A673 (cell line): ENCODE results near the gene CEP112.

ENCODE experiments used
- CTCF ChIP-seq: fragments of 300-800, 200-600 bp; sonication (generic); conservative IDR thresholded peaks from 2 replicates; pipeline ENCODE4 v1.5.1; 2017; ENCODE audit warnings: low read depth, mild to moderate bottlenecking, antibody characterized with exemption, low read length, moderate library complexity, mixed read lengths
- EZH2 ChIP-seq: fragments of 200-600 bp; sonication (generic); IDR thresholded peaks from 2 replicates; pipeline ENCODE4 v1.6.1; 2017; ENCODE audit warnings: borderline replicate concordance, low read depth, mild to moderate bottlenecking, mixed read lengths, antibody characterized with exemption, low read length; ENCODE audit not compliant: poor library complexity, severe bottlenecking

- TF ChIP-seq CTCF, result no peak
- TF ChIP-seq EZH2, result no peak
Measured at GRCh38 chr17:65666876-65667321, 525.0 kb downstream of the CEP112 start.
